T-cell (primary cell): Measurements from ENCODE around the gene GLIS1. TPM values are rescaled to one million over a fixed set of nuclear protein-coding genes. Genes with fewer than 3 reads are reported as not detected.

Experiments
- ATAC-seq, 4 experiments: fragments of 200-7000 bp in 3 of 4; fragments of 150-1000 bp in 1 of 4; cut with Tn5 transposase; replicated peaks in 1 of 4; 1 replicate in 3 of 4; 2 replicates in 1 of 4; pipeline ENCODE4 v1.10.0; 2021; ENCODE audit warnings: moderate library complexity in 3 of 4, mild to moderate bottlenecking in 2 of 4, moderate number of reproducible peaks in 1 of 4
- CTCF ChIA-PET, 2 donors: fragments of 300-600 bp; sonication (Branson Sonifier 250); formaldehyde crosslinking; loops; one replicate each; lab custom pipeline; 2022; ENCODE audit warnings: antibody characterized with exemption in 2 of 2; lab: Charles Lee
- POLR2A ChIA-PET, 2 donors: fragments of 300-600 bp; sonication (Branson Sonifier 250); formaldehyde crosslinking; loops; one replicate each; lab custom pipeline; 2022; ENCODE audit warnings: antibody characterized with exemption in 2 of 2; lab: Charles Lee
- DNase-seq, 35 experiments: peaks; one replicate each; pipeline versions ENCODE4 v3.0.0 to v3.0.0-alpha.2; 2013 to 2023
- H3K27ac ChIP-seq: one replicate; pipeline ENCODE4 v1.5.1; 2013; ENCODE audit warnings: low read length
- H3K27me3 ChIP-seq, 2 experiments: replicated peaks in 1 of 2; 1 replicate in 1 of 2; 2 replicates in 1 of 2; pipeline versions ENCODE4 v1.6.1 to v1.7.0; 2013; ENCODE audit warnings: low read length in 1 of 2, mixed read lengths in 1 of 2; ENCODE audit not compliant: control insufficient read depth in 2 of 2, insufficient read depth in 2 of 2; ENCODE audit errors: extremely low read depth in 1 of 2
- H3K36me3 ChIP-seq, 2 donors: 1 replicate in 1 of 2; 2 replicates in 1 of 2; pipeline versions ENCODE4 v1.6.1 to v1.7.0; 2013; ENCODE audit warnings: low read length in 1 of 2; ENCODE audit not compliant: control insufficient read depth in 2 of 2, insufficient read depth in 1 of 2; ENCODE audit errors: extremely low read depth in 1 of 2
- H3K4me1 ChIP-seq, 2 experiments: 1 replicate in 1 of 2; 2 replicates in 1 of 2; pipeline versions ENCODE4 v1.6.1 to v1.7.0; 2013; ENCODE audit warnings: low read length in 2 of 2, mixed read lengths in 1 of 2; ENCODE audit not compliant: insufficient read depth in 2 of 2, control insufficient read depth in 1 of 2; ENCODE audit errors: extremely low read depth in 1 of 2
- H3K4me3 ChIP-seq, 2 donors: 1 replicate in 1 of 2; 2 replicates in 1 of 2; pipeline versions ENCODE4 v1.5.1 to v1.7.0; 2013; ENCODE audit warnings: mild to moderate bottlenecking in 2 of 2, low read length in 1 of 2, moderate library complexity in 1 of 2; ENCODE audit not compliant: control insufficient read depth in 1 of 2; ENCODE audit errors: extremely low read depth in 1 of 2
- H3K9me3 ChIP-seq: 2 replicates; pipeline ENCODE4 v1.7.0; 2013
- H3K27ac Mint-ChIP-seq, 2 donors: one replicate each; pipeline ENCODE4 v1.8.0; 2020 to 2021; ENCODE audit warnings: mild to moderate bottlenecking in 2 of 2, mixed read lengths in 2 of 2
- H3K27me3 Mint-ChIP-seq, 2 donors: one replicate each; pipeline ENCODE4 v1.8.0; 2021 to 2022; ENCODE audit warnings: mixed read lengths in 2 of 2
- H3K36me3 Mint-ChIP-seq: one replicate; pipeline ENCODE4 v1.8.0; 2021; ENCODE audit warnings: mixed read lengths
- H3K4me1 Mint-ChIP-seq, 3 donors: one replicate each; pipeline ENCODE4 v1.8.0; 2020 to 2022; ENCODE audit warnings: mixed read lengths in 3 of 3, mild to moderate bottlenecking in 1 of 3
- H3K4me3 Mint-ChIP-seq, 3 donors: one replicate each; pipeline ENCODE4 v1.8.0; 2020 to 2022; ENCODE audit warnings: mild to moderate bottlenecking in 3 of 3, mixed read lengths in 3 of 3, moderate library complexity in 3 of 3
- H3K9me3 Mint-ChIP-seq, 3 donors: one replicate each; pipeline ENCODE4 v1.8.0; 2020 to 2022; ENCODE audit warnings: mixed read lengths in 3 of 3
- WGBS: methylation state at CpG from one replicate; pipeline ENCODE4 v1.1.5; 2013; ENCODE audit warnings: missing lambda C conversion rate; ENCODE audit not compliant: insufficient coverage; 5-methylcytosine and 5-hydroxymethylcytosine counted together
- total RNA-seq, 35 experiments: library from RNA in 6 of 35; stranded (reverse) in 6 of 35; fragments of 120-200 nt in 1 of 35; gene quantifications; one replicate each; pipeline versions ENCODE4 v1.2.1 to v1.2.4 and lab custom pipeline; 2013 to 2026

GLIS1 gene
- total RNA-seq, 5 donors from 2014 or later (not counting 1 experiment from before 2014, with no cell fraction given): not detected

DNA sequence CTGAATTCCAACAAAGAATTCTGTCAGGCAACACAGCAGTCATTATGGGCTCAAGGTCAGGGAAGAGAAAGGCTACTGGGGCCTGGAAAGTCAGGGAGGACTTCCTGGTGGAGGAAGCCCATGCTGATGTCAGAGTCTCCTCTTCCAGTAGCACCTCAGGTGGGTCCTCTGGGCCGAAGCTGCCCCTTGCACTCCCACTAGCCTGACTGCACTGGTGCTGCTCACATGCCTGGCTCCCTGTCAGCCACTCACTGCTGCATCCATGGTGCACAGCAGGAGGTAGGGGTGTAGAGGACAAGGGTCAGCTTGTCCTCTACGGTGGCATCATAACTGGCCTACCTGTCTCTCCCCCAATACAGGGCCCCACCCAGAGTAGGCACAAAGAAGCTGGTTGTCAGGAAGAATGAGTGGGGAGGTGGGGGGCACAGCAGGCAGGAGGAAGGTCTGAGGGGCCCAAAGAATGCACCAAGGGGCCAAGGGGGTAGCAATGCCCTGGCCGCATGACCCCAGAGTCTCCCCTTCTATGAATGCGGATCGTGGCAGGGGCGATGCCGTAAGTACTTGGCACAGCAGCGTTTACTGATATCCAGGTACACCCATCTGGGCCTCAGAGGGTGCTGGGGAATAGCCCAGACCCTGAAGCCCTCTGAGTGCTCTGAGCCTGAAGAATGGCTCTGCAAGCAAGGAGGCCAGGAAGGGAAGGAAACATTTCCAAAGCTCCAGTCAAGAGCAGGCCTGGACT lies 80.3 kb downstream of the GLIS1 start:
- ATAC-seq: no peak
- Mint-ChIP-seq H3K9me3 (no peaks in the 10 kb centered on the region), H3K27ac (no peak overlapping the region), H3K4me1 (no peaks in the 10 kb centered on the region), H3K36me3 (no peaks in the 10 kb centered on the region), H3K4me3 (no peak overlapping the region), H3K27me3 (peaks cover 15 to 22% of the 10 kb centered on the region in 2 donors)
- no peak for DNase-seq
- no peaks in the 10 kb centered on the region for H3K9me3 ChIP-seq
- peaks cover 0 to 29% of the 10 kb centered on the region in 2 experiments for H3K27me3 ChIP-seq
- H3K4me1 ChIP-seq: no peaks in the 10 kb centered on the region
- POLR2A ChIA-PET: no interaction called here
- no peaks in the 10 kb centered on the region for H3K36me3 ChIP-seq
- no peak overlapping the region for H3K27ac ChIP-seq
- CTCF ChIA-PET: no interaction called here
- H3K4me3 ChIP-seq: no peak overlapping the region
- 92% methylated on average over 7 of the region's 8 CpGs for WGBS

DNA sequence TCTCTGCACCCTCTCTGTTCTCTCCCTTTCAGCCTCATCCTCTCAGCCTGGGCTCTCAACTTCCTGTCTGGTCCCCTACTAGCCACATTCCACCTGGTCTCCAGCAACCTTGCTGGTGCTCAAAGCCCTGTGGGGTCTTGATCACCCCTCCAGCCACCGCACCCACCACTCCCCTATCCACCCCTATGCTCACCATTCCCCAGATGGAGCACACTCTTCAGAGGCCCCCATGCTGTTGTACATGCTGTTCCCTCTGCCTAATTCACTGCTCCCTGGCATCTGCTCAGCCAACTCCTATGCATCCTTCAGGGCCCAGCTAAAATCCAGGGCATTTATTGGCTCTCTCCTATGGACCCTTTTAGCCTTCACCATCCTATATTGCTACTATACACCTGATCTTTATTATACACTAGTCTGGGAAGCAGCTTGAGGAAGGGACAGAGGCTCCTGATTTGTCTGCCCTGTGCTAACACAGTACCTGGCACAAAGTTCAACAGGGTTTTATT lies 81.0 kb downstream of the GLIS1 start:
- H3K4me3 ChIP-seq: no peak overlapping the region
- H3K27ac Mint-ChIP-seq: no peak overlapping the region
- no peaks in the 10 kb centered on the region for H3K4me1 ChIP-seq
- DNase-seq (no peak), ATAC-seq (no peak)
- H3K27me3 Mint-ChIP-seq: peaks cover 15 to 22% of the 10 kb centered on the region in 2 donors
- no peak overlapping the region for H3K27ac ChIP-seq
- no peaks in the 10 kb centered on the region for H3K36me3 ChIP-seq
- no peak overlapping the region for H3K4me3 Mint-ChIP-seq
- ChIA-PET CTCF (no interaction called here), POLR2A (no interaction called here)
- H3K36me3 Mint-ChIP-seq: no peaks in the 10 kb centered on the region
- no peaks in the 10 kb centered on the region for H3K9me3 Mint-ChIP-seq
- H3K4me1 Mint-ChIP-seq: no peaks in the 10 kb centered on the region
- WGBS: 73% methylated on average over 1 of the region's 1 CpG
- peaks cover 0 to 29% of the 10 kb centered on the region in 2 experiments for H3K27me3 ChIP-seq
- no peaks in the 10 kb centered on the region for H3K9me3 ChIP-seq

DNA sequence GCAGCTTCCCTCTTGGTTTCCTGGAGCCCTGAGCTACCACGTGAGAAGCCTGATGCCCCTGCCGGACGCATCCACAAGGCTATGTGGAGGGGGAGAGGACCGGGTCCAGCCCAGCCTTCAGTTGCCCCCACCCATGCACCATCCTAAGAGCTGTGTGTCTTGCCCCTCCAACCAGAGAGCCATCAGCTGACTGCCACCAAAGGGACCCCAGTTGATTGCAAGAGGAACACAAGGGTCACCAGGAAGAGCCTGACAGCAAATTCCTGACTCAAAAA lies 81.5 kb downstream of the GLIS1 start:
- no CpG with 5 or more reads among the region's 4 CpGs for WGBS
- DNase-seq: no peak
- no peak for ATAC-seq
- Mint-ChIP-seq H3K4me1 (no peaks in the 10 kb centered on the region), H3K36me3 (no peaks in the 10 kb centered on the region), H3K9me3 (no peaks in the 10 kb centered on the region), H3K27ac (no peak overlapping the region), H3K27me3 (peaks cover 15 to 22% of the 10 kb centered on the region in 2 donors), H3K4me3 (no peak overlapping the region)
- ChIA-PET CTCF (no interaction called here), POLR2A (no interaction called here)
- H3K27me3 ChIP-seq: peaks cover 0 to 31% of the 10 kb centered on the region in 2 experiments
- H3K9me3 ChIP-seq: no peaks in the 10 kb centered on the region
- H3K36me3 ChIP-seq: no peaks in the 10 kb centered on the region
- no peaks in the 10 kb centered on the region for H3K4me1 ChIP-seq
- H3K4me3 ChIP-seq: no peak overlapping the region
- H3K27ac ChIP-seq: no peak overlapping the region

DNA sequence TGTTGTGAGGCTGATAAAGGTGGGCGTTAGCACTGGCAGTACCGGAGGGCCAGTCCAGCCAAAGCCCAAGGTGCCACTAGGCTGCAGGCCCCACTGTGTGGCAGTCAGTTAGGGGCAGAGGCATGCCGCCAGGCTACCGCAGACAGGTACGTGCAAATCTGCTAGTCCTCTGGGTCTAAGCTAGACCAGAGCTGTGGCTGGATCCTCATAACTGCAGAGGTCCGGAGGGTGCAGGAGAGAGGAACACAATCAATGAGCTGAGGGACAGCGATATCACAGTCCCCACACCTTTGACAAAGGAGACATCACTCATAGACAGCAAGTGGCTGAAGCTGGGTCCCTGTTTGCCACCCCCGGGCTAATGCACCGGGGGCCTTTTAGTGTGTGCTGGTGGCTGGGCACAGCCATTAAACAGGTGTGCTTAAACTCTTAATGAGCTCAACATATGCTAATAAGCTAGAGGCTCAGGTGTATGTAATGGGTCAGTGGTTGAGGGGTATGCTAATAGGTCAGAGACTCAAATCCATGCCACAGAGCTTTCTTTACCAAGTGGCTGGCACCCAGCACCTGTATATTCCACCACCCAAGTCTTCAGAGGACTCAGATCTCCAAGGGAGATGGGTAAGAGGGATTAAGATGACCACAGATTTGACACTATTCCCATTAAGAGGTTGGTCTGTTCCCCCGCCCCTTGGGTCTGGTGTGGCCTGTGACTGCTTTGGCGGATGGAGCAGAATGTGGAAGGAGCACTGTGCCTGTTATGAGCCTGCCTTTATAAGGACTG lies 82.0 kb downstream of the GLIS1 start:
- Mint-ChIP-seq H3K27me3 (peaks cover 15 to 22% of the 10 kb centered on the region in 2 donors), H3K4me3 (no peak overlapping the region), H3K27ac (no peak overlapping the region), H3K9me3 (no peaks in the 10 kb centered on the region), H3K36me3 (no peaks in the 10 kb centered on the region), H3K4me1 (no peaks in the 10 kb centered on the region)
- Histone ChIP-seq H3K4me3 (no peak overlapping the region), H3K27me3 (peaks cover 0 to 36% of the 10 kb centered on the region in 2 experiments), H3K36me3 (no peaks in the 10 kb centered on the region), H3K27ac (no peak overlapping the region), H3K4me1 (no peaks in the 10 kb centered on the region), H3K9me3 (no peaks in the 10 kb centered on the region)
- no peak for ATAC-seq
- no peak for DNase-seq
- ChIA-PET POLR2A (no interaction called here), CTCF (no interaction called here)
- WGBS: 87% methylated on average over 7 of the region's 11 CpGs

DNA sequence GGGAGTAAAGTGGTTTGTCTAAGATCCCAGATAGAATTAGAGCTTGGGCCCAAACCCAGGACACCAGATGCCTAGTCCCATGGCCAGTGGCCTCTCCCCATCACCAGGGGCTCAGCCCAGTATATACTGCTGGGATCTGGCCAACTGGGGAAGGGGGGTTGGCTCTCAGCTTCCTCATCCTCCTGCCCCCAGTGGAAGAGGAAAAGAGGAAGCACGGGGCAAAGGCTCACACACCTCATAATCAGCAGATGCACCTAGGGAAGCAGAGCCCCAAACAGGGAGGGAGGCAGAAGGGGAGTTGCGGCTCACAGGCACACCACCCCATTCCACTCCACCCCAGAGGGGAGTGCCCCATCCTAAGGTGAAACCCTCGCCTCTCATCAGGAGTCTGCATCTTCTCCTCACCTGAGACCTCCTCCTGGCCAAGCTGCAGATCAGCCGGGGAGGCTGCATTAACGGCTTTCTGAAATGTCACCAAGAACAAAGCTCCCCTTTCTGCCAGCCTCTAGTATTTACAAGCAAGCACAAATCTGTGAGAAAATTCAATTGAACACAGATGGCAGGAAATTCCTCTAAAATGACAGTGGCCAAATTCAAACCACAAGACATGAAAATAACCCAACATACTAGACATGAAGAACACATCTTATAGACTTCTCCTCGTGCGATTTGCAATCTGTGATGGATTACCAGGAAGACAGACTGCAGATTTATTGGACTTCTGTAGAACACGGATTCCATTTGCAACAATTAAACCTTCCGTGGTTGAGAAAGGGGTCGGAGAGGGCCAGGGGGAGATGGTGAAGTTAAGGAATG lies 82.8 kb downstream of the GLIS1 start:
- Mint-ChIP-seq H3K9me3 (no peaks in the 10 kb centered on the region), H3K27ac (no peak overlapping the region), H3K4me1 (no peaks in the 10 kb centered on the region), H3K4me3 (no peak overlapping the region), H3K27me3 (peaks cover 15 to 22% of the 10 kb centered on the region in 2 donors), H3K36me3 (no peaks in the 10 kb centered on the region)
- no peaks in the 10 kb centered on the region for H3K9me3 ChIP-seq
- ATAC-seq (no peak), DNase-seq (no peak)
- ChIA-PET POLR2A (no interaction called here), CTCF (no interaction called here)
- no peaks in the 10 kb centered on the region for H3K36me3 ChIP-seq
- H3K4me3 ChIP-seq: no peak overlapping the region
- H3K27me3 ChIP-seq: peaks cover 0 to 38% of the 10 kb centered on the region in 2 experiments
- no peak overlapping the region for H3K27ac ChIP-seq
- WGBS: 32% methylated on average over 5 of the region's 10 CpGs
- H3K4me1 ChIP-seq: no peaks in the 10 kb centered on the region
